Ectodermal cell (in vitro differentiated cells): ENCODE results near the gene C7orf57. TPM values are rescaled to one million over a fixed set of nuclear protein-coding genes. Genes with fewer than 3 reads are reported as not detected.
"Not testable (repeated sequence)": the region's sequence is repeated elsewhere in the genome, so short reads cannot be mapped to it uniquely, and the experiment has no call there.

Experiments
- H3K27ac ChIP-seq: 2 replicates; pipeline ENCODE4 v1.7.0; 2013; ENCODE audit warnings: mild to moderate bottlenecking, low read depth, low read length; ENCODE audit not compliant: insufficient read depth, poor library complexity, severe bottlenecking
- H3K27me3 ChIP-seq: 2 replicates; pipeline ENCODE4 v1.7.0; 2013; ENCODE audit warnings: mild to moderate bottlenecking, low read length; ENCODE audit not compliant: insufficient read depth, control insufficient read depth, poor library complexity, severe bottlenecking
- H3K36me3 ChIP-seq: one replicate; pipeline ENCODE4 v1.7.0; 2013; ENCODE audit warnings: low read length; ENCODE audit not compliant: control insufficient read depth, insufficient read depth
- H3K4me1 ChIP-seq: one replicate; pipeline ENCODE4 v1.7.0; 2013; ENCODE audit warnings: low read length; ENCODE audit not compliant: control insufficient read depth, insufficient read depth
- H3K4me3 ChIP-seq: 2 replicates; pipeline ENCODE4 v1.7.0; 2013; ENCODE audit warnings: low read depth, low read length, control low read depth; ENCODE audit not compliant: insufficient read depth
- H3K9me3 ChIP-seq: 2 replicates; pipeline ENCODE4 v1.7.0; 2013; ENCODE audit warnings: mild to moderate bottlenecking, low read length, moderate library complexity; ENCODE audit not compliant: control insufficient read depth
- WGBS, 2 experiments: methylation state at CpG; one replicate each; pipeline ENCODE4 v1.1.7; 2013; ENCODE audit warnings: missing lambda C conversion rate in 2 of 2; 5-methylcytosine and 5-hydroxymethylcytosine counted together
- polyA plus RNA-seq, 4 experiments: library from polyadenylated mRNA; stranded (reverse); fragments of 50-300 nt; gene quantifications; one replicate each; pipeline ENCODE4 v1.2.3, GENCODE V29; 2013

The C7orf57 gene
- not detected for polyA plus RNA-seq (2013, experiment 1 of 4)
- polyA plus RNA-seq (2013, experiment 2 of 4), result not detected
- 0.27 TPM for polyA plus RNA-seq (2013, experiment 3 of 4)
- 0.12 TPM for polyA plus RNA-seq (2013, experiment 4 of 4)

- Histone ChIP-seq H3K36me3 (no peaks in the 10 kb centered on the region), H3K9me3 (no peaks in the 10 kb centered on the region), H3K4me3 (peak within 1 kb of the TSS; percentile 57), H3K27ac (no peak within 1 kb of the TSS), H3K4me1 (peaks cover 6% of the 10 kb centered on the region), H3K27me3 (peaks cover 61% of the 10 kb centered on the region)
- WGBS, 2 experiments, result 1% methylated on average over 62 of the region's 62 CpGs
These were observed at the start of gene C7orf57 for GRCh38 chr7:48035301-48035966. Gene C7orf57 (plus strand): TSS chr7:48035543. CDS start chr7:48036309, 766 bp downstream.

- H3K27me3 ChIP-seq, result no peaks in the 10 kb centered on the region
- WGBS, 2 experiments, result 92 to 93% methylated on average over 7 of the region's 8 CpGs
- H3K27ac ChIP-seq, result no peak overlapping the region
- no peak overlapping the region for H3K4me3 ChIP-seq
- no peaks in the 10 kb centered on the region for H3K36me3 ChIP-seq
- H3K9me3 ChIP-seq, result no peaks in the 10 kb centered on the region
- peaks cover 7% of the 10 kb centered on the region for H3K4me1 ChIP-seq
These were observed 46.6 kb upstream of the C7orf57 start for GRCh38 chr7:47988496-47989386.

GRCh38 chr7:47989607-47990400 lies 45.5 kb upstream of the C7orf57 start:
- WGBS, 2 experiments, result 52 to 53% methylated on average over 7 to 10 of the region's 10 CpGs

GRCh38 chr7:47990592-47990991 lies 44.8 kb upstream of the C7orf57 start:
- Histone ChIP-seq H3K36me3 (no peaks in the 10 kb centered on the region), H3K9me3 (no peaks in the 10 kb centered on the region), H3K27me3 (no peaks in the 10 kb centered on the region), H3K27ac (no peak overlapping the region), H3K4me3 (no peak overlapping the region), H3K4me1 (peaks cover 7% of the 10 kb centered on the region)
- WGBS, 2 experiments, result 93 to 97% methylated on average over 5 of the region's 5 CpGs

More at GRCh38 chr7:47989607-47990400, 45.5 kb upstream of the C7orf57 start:
- H3K27me3 ChIP-seq, H3K4me1 ChIP-seq, H3K9me3 ChIP-seq, H3K27ac ChIP-seq, H3K4me3 ChIP-seq, H3K36me3 ChIP-seq: not testable (repeated sequence)

GRCh38 chr7:47991270-47991669 lies 44.1 kb upstream of the C7orf57 start:
- Histone ChIP-seq H3K9me3 (no peaks in the 10 kb centered on the region), H3K27ac (no peak overlapping the region), H3K27me3 (no peaks in the 10 kb centered on the region), H3K36me3 (no peaks in the 10 kb centered on the region), H3K4me3 (no peak overlapping the region), H3K4me1 (peaks cover 7% of the 10 kb centered on the region)
- 82 to 83% methylated on average over 1 of the region's 1 CpG for WGBS, 2 experiments

GRCh38 chr7:47991741-47992311 lies 43.5 kb upstream of the C7orf57 start:
- Histone ChIP-seq H3K4me1 (peaks cover 7% of the 10 kb centered on the region), H3K27ac (peak overlapping the region; percentile 69), H3K4me3 (peak overlapping the region; percentile 24), H3K9me3 (no peaks in the 10 kb centered on the region), H3K27me3 (no peaks in the 10 kb centered on the region), H3K36me3 (no peaks in the 10 kb centered on the region)
- WGBS, 2 experiments, result 4 to 5% methylated on average over 26 of the region's 26 CpGs

GRCh38 chr7:47992446-47992845 lies 42.9 kb upstream of the C7orf57 start:
- H3K4me1 ChIP-seq, result peaks cover 7% of the 10 kb centered on the region
- peak overlapping the region; percentile 69 for H3K27ac ChIP-seq
- H3K9me3 ChIP-seq, result no peaks in the 10 kb centered on the region
- no peak overlapping the region for H3K4me3 ChIP-seq
- H3K36me3 ChIP-seq, result no peaks in the 10 kb centered on the region
- H3K27me3 ChIP-seq, result no peaks in the 10 kb centered on the region
- 68 to 70% methylated on average over 3 of the region's 3 CpGs for WGBS, 2 experiments

- Histone ChIP-seq H3K36me3 (no peaks in the 10 kb centered on the region), H3K27ac (no peak overlapping the region), H3K27me3 (no peaks in the 10 kb centered on the region), H3K4me3 (no peak overlapping the region), H3K9me3 (no peaks in the 10 kb centered on the region), H3K4me1 (peaks cover 2% of the 10 kb centered on the region)
- 90 to 94% methylated on average over 11 to 12 of the region's 12 CpGs for WGBS, 2 experiments
These were observed 35.9 kb upstream of the C7orf57 start for GRCh38 chr7:47999413-47999812.

GRCh38 chr7:48000164-48000563 lies 35.2 kb upstream of the C7orf57 start:
- not testable (repeated sequence) for H3K27me3 ChIP-seq
- 87 to 93% methylated on average over 13 of the region's 13 CpGs for WGBS, 2 experiments

More at GRCh38 chr7:48000164-48000563, 35.2 kb upstream of the C7orf57 start:
- H3K36me3 ChIP-seq, H3K27ac ChIP-seq, H3K9me3 ChIP-seq, H3K4me3 ChIP-seq, H3K4me1 ChIP-seq: not testable (repeated sequence)
